ENCODE data around the gene PPIF. TPM values are rescaled to one million over a fixed set of nuclear protein-coding genes. Genes with fewer than 3 reads are reported as not detected.
A peak's percentile ranks its signal among the peaks of the same experiment; 100 is the strongest.

PPIF gene
- total RNA-seq, 1 donor from 2014 or later, result 93.4 TPM

DNA sequence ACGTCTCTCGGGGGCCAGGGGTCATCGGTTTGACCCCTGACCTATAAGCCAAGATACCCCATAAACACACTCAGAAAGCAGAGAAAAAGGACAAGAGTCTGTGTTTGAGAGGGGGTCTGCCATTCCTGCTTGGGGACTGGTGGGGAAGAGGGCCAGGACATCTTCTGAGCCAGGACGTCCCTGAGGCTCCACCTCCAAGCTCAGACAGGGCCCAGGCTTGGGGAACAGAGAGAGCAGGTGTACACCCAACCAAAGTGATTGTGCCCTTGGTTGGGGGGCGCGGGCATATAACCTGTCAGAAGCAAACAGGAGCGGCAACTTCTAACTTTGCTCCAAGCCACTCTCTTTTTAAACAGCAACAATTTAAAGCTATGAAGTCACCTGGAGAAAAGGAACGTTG lies 33.9 kb upstream of the PPIF start:
- no peak for DNase-seq (ENCODE audit: low spot score)
- ATAC-seq, result no peak

DNA sequence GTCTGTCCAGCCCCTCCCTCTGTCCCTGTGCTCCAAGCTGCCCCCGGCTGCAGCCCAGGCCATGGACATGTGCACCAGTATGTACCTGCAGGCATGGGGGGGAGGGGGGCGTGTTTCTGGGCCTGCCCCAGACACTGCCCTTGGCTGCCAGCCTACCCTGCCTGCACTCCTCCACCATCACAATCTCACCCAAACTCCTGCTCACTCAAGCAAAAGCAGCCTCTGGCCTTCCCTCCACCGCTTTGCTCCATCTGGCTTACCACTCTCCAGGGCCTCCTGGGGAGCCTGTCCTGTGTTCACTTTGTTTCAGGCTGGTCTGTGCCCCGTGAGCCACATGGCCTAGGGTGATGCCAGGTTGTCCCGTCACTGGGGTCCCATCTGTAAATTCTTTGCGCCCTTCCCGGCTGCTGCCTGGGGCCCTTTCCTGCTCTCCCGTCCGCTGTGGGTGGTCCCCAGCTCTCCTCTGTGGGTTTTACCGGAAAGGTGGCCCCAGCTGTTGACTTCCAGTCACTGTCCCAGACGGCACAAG lies 33.3 kb upstream of the PPIF start:
- DNase-seq (ENCODE audit: low spot score), result no peak
- ATAC-seq, result no peak

DNA sequence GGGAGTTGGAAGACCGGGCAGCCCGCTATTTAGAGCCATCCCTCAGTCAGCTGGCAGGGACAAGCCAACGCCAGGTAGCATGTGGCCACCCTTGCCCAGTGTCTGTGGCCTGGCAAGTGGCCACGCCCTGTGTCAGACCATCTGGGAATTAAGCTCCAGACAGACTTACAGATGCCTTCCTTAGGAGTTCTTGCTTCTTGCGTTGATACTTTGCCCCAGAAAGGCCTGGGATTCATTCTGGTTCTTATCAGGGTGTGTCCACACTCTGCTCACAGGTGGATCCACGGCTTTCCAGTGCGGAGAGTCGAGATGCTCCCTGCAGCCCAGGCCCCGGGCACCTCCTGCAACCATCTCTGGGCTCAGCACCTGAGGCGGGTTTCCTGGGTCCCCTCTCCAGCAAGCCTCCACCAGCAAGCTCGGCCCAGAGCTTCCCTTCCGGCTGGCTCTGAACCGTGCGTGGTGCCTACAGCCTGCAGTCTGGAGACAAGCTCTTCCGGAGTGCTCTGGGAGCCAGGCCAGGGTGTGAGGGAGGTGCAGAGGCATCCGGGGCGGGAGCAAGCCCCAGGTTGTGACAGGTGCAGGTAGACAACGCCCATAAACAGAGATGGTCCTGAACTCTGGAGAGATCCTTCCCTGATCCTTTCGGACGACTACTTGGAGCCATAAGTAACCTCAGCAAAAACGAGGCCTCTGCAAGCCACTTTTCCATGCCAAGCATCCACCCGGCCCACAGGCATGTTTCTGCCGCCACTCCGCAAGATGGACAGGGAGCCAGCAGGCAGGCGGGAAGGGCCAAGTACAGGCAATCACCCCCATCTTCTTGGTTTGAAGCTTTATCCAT lies 32.3 kb upstream of the PPIF start:
- no peak for ATAC-seq
- no peak for DNase-seq (ENCODE audit: low spot score)

DNA sequence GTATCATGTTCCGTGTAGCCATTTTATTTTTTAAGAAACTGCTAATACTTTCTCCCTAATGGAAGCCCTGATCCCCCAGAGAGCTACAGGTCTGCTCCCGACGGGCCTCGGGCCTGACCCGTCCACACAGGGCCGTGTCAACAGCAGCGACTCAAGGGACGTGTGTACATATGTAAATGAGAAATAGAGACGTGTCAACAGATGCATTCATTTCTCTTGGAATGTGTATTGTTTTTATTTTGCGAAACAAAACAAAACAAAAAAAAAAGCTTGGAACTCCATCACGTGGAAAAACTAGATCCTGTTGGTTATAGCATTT lies 31.7 kb upstream of the PPIF start:
- ATAC-seq (no peak), DNase-seq (ENCODE audit: low spot score) (no peak)

DNA sequence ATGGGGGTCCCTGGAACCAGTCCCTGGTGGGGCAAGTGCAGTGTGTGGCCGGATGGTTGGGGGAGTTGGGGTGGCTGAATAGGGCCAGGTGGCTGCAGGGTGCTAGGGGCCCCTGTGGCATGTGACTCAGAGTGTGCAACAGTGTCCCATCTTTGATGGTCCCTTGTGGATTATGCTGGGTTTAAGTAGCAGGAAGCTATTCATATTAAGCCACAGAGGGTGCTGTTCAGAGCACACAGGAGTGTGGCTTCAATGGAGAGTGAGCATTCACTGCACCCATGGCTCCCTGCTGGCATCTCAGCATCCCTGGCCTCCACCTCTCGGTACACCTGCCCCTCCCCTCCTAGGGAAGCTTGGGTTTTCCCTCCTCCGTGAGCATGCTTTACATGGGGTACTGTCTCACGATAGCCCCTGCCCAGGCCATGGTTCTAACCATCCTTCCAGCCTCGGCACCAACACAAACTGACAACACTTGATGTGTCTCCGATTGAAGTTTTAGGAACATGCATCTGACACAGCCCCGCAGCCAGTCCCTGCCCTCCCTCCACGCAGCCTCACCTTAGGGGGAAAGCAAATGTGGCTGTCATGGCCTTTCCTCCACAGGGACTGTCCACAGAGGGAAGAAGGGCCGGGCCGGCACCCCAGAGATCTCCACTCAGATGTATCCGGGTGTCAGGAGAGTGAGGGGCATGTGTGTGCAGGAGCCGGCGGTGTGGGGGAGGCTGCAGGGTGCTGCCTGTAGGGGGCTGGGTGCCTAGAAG lies 30.4 kb upstream of the PPIF start:
- ATAC-seq (peak; percentile 35), DNase-seq (ENCODE audit: low spot score) (no peak)

DNA sequence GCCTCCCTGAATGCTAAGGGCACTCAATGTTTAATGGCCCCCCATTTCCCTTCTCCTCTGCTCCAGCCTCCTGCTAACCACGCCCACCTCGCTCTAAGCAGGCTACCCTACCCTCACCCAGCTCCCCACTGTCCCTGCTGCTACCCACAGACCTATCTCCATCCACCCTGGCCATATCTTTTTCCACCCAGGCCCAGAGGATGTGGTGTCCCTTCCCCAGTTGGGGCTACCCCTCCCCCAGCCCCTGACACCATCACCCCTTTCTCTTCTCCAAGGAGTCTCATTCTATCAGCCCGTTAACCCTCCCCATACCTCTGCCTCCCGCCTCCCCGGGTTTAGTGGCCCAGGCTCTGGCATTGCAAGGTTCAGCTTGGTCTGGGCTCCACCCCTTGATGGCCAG lies 28.9 kb upstream of the PPIF start:
- DNase-seq (ENCODE audit: low spot score) (no peak), ATAC-seq (no peak)

DNA sequence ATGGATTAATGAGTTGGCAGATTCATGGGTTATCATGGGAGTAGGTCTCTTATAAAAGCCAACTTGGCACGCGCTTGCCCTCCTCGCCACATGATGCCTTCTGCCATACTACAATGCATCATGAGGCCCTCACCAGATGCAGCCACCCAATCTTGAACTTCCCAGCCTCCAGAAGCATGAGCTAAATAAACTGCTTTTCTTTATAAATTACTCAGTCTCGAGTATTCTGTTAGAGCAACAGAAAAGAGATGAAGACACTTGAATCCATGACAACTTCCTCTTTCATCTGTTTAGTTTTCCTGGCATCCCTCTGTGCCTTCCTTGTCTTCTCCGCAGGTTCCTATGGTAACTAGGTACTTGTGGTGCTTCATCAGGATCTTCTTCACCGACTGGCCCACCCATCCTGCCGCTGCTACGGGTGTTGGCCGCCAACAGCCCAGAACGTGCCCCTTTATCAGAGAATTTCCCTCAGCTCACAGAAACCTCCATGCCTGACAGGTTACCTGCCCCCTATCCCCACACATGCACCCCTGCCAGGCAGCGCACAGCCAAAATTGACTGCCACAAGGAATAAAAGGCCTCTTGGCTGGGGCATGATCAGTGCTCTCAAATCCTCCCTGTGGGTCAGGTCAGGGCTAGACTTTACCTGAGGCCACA lies 28.0 kb upstream of the PPIF start:
- DNase-seq (ENCODE audit: low spot score), result no peak
- no peak for ATAC-seq

DNA sequence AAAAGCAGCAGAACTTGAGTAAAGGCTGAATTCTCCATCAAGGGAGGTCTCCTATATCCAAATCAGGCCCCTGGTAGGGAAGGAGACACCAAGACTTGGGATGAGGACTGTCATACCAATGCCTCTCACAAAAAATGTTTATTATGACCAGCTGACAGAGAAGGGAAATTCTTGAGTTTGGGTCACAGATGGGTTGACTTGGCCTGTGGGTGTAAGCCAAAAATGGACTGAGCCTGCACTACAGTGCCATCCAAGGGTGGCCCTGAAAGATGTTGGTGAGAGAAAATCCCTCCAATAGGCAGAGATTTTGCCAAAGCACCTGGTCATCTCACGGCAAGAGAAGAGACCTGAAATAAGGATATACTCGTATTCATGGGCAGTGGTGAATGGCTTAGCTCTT lies 27.0 kb upstream of the PPIF start:
- no peak for ATAC-seq
- DNase-seq (ENCODE audit: low spot score), result no peak

DNA sequence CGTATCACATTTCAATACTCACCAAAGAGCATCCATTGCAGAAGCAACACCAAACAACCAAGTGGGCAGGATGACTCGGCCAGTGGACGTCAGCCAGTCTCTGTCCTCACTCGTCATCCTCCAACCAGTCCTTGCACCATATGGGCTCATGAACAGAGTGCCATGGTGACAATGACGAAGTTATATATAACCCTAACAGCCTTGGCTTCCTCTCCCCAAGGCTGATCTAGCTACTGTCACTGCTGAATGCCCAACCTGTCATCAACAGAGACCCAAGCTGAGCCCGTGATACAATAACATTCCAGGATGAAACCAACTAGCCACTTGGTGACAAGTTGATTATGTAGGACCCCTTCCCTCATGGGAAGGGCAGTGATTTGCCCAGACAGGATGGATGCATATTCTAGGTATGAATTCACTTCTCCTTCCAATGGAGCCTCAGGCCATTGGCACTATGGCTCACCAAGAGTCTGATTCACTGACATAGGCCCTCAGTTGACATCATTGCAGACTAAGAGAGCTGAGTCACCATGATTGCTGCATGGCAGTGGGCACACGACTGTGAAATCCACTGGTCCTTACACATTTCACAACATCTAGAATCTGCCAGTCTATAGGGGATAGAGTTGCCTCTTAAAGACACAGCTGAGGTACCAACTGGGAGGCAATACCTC lies 26.3 kb upstream of the PPIF start:
- ATAC-seq (no peak), DNase-seq (ENCODE audit: low spot score) (no peak)

DNA sequence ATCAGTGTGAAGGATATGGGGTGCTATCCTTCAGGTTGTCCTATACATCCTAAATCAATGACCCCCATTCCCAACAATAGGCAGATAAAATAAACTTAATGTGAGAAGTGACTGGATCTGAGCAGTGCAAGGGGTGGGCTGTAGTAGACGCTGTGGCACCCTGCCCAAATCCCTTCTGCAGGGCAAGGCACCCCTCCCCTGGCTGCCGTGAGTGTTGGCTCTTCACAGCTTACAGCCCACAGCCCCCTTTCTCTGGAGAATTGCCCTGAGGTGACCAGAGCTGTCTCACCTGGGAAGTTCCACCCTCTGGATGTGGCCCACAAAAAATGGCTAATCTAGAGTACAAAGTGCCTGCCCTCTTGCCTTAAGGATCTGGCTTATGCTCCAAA lies 25.8 kb upstream of the PPIF start:
- no peak for DNase-seq (ENCODE audit: low spot score)
- ATAC-seq, result no peak

DNA sequence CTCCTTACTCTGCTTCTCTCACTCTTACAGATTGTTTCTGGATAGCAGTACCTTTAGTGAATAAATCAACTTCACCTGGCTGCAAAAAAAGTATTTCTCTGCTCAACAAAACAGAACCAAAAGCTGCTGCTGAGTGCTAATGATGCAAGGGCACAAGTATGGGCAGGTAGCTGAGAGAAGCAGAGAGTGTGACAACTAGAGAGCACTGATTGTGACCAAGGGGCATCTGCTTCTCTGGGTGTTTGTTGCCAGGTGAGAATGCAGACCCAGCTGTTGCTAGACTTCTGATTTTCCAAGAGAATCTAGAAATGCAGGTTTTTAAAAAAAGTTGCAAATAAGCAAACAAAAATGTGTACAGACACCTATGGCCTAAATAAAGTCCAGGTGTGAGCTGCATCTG lies 25.3 kb upstream of the PPIF start:
- no peak for DNase-seq (ENCODE audit: low spot score)
- ATAC-seq, result no peak

DNA sequence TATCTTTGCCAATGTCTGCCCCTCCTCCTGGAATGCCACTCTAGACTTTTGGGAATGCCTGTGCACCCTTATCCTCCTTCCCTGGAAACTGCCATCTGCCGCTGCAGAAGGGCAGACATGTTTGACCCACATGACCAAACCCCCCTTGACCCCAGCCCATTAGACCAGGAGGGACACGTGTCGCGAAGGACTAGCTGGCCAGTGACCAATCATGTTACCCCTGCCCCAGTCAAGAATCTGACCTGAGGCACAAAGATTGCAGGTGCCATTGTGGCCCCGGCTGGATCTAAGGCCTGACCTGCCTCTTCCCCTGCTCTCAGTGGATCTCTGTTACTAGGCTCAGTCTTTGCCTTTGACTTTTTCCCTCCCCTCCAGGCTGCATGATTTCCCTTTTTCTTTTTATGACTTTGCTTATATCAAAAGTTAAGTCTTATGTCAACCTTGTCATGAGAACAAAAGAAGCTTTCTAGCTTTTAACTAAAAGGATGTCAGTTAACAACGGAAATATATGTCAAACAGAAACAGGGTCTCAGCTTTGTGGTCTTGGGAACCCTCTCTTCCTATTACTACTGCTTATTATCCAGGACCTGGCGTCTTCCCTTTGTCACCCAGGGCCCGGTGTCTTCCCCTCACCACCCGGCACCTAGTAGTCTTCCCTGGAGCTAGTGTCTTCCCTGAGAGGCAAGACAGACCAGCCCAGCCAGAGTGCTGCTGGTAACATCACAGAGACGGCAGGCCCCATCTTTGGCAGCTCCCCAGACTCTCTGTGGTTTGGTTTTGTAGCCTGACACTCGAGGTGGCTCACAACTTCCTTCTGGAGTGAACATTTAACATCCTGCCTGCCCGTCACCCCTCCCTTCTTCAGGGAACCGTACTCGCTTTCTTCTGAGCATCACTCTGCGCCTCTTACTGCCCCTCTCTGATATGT lies 24.4 kb upstream of the PPIF start:
- DNase-seq (ENCODE audit: low spot score), result no peak
- peak; percentile 36 for ATAC-seq

DNA sequence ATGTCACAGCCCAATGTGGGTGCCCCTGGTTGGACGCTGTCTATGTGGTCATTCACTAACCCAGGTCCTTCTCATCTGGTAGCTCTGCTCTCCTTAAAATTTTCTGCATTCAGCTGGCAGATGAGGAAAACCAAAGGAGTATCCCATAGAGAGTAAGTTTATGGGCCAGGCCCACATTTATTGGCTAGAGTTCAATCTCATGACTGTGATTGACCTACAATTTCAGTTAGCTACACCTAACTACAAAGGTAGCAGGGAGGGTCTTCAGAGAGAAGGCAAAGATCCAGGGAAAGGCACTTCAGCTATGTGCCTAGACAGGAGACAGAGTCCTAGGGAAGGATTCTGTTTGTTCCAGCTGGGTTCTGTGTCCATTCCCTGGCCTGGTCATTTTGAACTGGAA lies 23.7 kb upstream of the PPIF start:
- DNase-seq (ENCODE audit: low spot score) (no peak), ATAC-seq (no peak)

DNA sequence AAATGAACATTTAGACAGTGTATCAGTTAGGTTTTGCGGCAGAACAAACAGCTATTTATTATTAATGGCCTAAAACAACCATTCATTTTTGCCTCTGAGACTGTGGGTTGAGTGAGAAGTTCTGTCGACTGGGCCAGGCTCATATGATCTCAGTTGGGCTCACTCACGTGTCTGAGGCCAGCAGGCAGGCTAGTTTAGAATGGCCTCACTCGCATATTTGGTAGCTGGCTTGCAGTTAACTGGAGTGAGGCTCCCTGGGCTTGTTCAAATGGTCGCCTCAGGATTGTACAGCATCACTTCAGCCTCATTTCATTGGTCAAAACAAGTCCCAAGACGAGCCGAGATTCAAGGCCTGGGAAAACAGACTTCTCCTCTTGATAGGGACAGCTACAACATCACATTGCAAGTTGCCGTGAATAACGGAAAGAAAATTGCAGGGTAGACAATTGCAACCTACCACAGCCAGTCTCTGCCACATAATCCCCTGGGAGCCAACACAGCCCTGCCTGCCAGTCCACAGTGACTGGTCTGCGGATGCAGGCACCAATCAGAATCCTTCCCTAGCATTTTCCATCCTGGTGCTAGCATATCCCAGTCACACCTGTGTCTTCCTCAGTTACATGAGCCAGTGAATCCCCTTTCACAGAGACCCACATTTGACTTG lies 23.1 kb upstream of the PPIF start:
- DNase-seq (ENCODE audit: low spot score), result no peak
- no peak for ATAC-seq

DNA sequence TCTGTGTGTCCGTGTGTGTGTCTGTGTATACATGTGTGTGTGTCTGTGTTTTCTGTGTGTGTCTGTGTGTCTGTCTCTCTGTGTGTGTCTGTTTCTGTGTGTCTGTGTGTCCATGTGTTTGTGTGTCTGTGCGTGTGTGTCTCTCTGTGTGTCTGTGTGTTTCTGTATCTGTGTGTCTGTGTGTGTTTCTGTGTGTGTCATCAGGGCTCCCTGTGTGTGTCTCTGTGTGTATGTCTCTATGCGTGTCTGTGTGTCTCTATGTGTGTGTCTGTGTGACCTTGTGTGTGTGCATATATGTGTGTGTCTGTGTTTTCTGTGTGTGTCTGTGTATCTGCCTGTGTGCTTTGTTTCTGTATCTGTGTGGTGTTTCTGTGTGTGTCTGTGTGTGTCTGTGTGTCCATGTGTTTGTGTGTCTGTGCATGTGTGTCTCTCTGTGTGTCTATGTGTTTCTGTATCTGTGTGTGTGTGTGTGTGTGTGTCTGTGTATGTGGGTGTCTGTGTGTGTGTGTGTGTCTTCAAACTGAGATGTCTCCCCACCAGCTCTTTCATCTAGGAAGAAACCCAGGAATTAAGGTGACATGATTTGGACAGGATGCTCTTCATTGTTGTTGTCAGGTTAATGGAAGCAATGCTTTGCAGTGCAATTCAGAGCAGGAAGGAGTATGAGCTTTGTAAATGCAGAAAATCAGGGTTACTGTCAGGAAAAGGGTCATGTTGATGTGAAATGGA lies 20.7 kb upstream of the PPIF start:
- no peak for ATAC-seq
- no peak for DNase-seq (ENCODE audit: low spot score)

DNA sequence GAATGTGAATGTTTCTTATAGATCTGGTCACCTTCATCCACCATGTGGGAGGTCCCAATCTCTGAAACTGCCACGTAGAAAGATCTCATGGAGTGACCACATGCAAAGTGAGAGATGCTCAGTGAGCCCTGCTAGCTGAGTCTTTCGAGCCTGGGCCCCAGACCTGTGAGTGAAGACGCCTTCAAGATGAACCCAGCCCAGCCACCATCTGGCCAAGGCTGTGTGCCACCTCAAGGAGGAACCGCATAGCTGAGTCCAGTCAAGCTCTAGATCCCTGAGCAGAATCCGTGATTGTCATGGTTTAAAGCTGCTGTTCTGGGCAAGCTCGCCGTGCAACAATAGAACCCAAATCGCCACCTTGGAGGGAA lies 20.2 kb upstream of the PPIF start:
- no peak for ATAC-seq
- no peak for DNase-seq (ENCODE audit: low spot score)

DNA sequence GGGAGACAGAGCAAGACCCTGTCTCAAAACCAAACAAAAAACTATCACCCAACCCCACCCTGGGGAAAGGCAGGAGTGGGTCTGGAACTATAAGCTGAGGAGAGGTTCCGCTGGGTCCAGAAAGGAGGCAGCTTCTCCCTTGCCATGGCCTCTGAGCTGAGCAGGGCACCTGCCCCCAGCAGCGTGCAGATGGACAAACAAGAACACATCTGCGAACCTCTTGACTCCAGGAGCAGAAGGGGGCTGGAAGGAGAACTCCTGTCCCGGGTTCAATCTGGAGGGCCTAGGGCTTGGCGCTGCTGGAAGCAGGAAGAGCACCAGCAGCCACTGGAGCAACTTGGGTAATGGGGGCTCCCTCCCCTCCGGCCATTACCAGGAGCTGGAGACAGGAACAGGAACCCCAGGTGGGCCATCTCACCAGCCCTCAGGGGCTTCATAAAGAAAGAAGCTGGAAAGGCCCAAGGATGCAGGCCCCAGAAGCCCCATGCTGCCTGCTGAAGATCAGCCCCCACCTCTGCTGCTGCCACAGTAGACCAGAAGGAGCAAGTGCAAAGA lies 19.0 kb upstream of the PPIF start:
- ATAC-seq (no peak), DNase-seq (ENCODE audit: low spot score) (no peak)

DNA sequence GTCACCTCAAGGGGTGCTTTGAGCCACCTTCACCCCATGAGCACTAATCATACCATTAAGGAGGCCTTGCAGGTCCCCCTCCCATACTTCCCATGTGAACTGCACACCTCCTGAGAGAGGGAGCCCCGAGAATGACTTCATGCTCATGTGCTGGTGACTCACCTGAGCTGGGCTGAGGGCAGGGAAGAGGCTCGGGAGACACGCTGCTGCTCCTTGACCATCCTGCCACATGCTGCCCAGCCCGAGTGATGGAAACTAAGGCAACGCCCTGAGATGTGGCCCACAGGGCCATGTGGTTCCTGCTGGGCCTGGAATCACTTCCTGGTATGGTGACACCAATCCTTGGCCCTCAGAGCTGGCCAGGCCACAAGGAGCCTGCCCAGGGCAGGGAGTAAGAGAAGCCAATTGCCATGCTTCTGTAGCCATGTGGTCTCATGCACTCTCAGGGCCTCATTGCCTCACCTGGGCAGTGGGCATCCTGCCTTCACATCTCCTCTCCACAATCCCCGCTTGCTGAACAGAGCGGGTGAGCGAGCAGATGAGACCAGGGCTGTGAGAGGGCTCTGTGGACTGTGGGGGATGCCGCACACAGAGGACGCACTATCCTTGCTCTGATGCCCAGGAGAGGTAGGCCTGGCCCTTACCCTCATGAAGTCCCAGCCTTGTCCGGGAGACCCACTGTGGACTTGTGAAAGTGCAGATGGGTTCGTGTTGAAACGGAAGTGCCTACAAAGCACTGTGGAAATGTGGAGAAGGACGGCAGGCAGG lies 18.3 kb upstream of the PPIF start:
- no peak for DNase-seq (ENCODE audit: low spot score)
- ATAC-seq, result no peak

Measured in left lobe of liver (tissue), 2 donors.